Activated T-cell treated with anti-CD3 and anti-CD28 coated beads, Interleukin-2, amount 50 U/mL, for 72 hours (primary cell): ENCODE results near the gene FOXN3. TPM values are rescaled to one million over a fixed set of nuclear protein-coding genes. Genes with fewer than 3 reads are reported as not detected.
A peak's percentile ranks its signal among the peaks of the same experiment; 100 is the strongest.

ENCODE experiments used
- ATAC-seq, 2 donors: fragments of 150-1000 bp; cut with Tn5 transposase; replicated peaks in 1 of 2; 2 replicates each; pipeline ENCODE4 v1.10.0; 2021; ENCODE audit warnings: moderate library complexity in 2 of 2, mild to moderate bottlenecking in 1 of 2
- DNase-seq, 2 donors: peaks; one replicate each; pipeline ENCODE4 v3.0.0; 2021 to 2022; ENCODE audit warnings: mixed read lengths in 1 of 2
- H3K27ac Mint-ChIP-seq: one replicate; pipeline ENCODE4 v1.8.0; 2022; ENCODE audit warnings: mild to moderate bottlenecking, moderate library complexity, mixed read lengths
- H3K27me3 Mint-ChIP-seq: one replicate; pipeline ENCODE4 v1.8.0; 2022; ENCODE audit warnings: low read depth, mixed read lengths
- H3K36me3 Mint-ChIP-seq, 2 donors: one replicate each; pipeline ENCODE4 v1.8.0; 2022; ENCODE audit warnings: mixed read lengths in 2 of 2, mild to moderate bottlenecking in 1 of 2; ENCODE audit not compliant: insufficient read depth in 2 of 2
- H3K4me1 Mint-ChIP-seq: one replicate; pipeline ENCODE4 v1.8.0; 2022; ENCODE audit warnings: low read depth, mixed read lengths
- H3K4me3 Mint-ChIP-seq, 2 donors: one replicate each; pipeline ENCODE4 v1.8.0; 2022; ENCODE audit warnings: mild to moderate bottlenecking in 2 of 2, mixed read lengths in 2 of 2, moderate library complexity in 2 of 2
- H3K9me3 Mint-ChIP-seq, 2 donors: one replicate each; pipeline ENCODE4 v1.8.0; 2022; ENCODE audit warnings: mixed read lengths in 2 of 2
- total RNA-seq, 2 donors: library from RNA; stranded (reverse); gene quantifications; one replicate each; pipeline ENCODE4 v1.2.3, GENCODE V29; 2022

Gene FOXN3
- total RNA-seq, 2 donors from 2014 or later: 154 to 157 TPM

DNA sequence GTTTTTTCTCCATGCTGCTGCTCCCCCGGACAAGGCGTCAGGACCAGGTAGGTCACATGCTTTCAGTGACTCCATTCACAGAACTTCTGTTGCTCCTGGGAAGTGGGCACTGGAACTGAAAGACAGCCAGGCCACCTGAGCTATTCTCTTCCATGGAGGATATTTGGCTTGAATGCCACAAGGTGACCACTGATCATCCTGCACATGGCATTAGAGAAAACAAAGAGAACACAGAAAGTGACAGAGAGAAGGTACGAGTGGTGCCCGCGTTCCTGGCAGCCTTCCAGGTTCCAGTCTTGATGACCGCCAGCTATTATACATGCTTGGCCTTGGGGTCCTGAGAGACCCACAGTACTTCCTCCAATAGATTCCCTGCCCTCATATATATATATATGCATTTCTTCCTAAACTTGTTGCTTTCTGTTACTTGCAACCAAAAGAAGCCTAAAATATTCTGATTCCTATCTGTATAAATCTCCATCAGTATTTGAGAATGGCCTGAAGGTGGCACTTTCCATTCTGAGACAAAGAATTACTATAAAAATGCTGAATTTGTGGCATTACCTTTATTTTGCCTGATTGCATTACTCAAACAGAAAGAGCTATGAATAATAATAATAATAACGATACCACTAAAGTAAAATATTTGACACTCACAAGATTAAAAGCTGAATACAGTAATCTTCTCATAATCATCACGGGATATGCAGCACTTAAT is 174.9 kb downstream of the FOXN3 start:
- Mint-ChIP-seq H3K27me3 (no peaks in the 10 kb centered on the region), H3K4me1 (peaks cover 47% of the 10 kb centered on the region), H3K9me3 (no peaks in the 10 kb centered on the region), H3K36me3 (peaks cover 6% of the 10 kb centered on the region in 2 donors), H3K4me3 (no peak overlapping the region), H3K27ac (peak overlapping the region; percentile 6)
- DNase-seq (no peak), ATAC-seq (no peak)

DNA sequence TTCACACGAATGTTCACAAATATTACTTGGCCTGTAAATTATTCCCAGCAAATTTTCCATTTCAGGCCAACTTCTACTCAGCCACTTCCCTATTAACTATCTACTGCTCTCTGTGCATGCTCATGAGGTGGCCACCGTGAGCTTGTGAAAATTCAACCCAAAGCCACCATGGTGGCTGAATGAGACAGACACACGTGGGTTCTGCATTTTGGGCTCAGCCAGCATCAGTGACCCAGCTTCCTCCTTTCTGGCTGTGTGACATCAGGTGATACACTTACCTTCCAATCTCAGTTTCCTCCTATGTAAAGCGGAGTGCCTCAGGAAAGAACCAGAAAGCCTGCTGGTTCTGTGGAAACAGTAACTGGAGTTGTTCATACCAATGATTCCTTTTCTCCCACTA is 175.8 kb downstream of the FOXN3 start:
- peaks cover 41% of the 10 kb centered on the region for H3K4me1 Mint-ChIP-seq
- DNase-seq: no peak
- H3K9me3 Mint-ChIP-seq: peaks cover 0 to 2% of the 10 kb centered on the region in 2 donors
- H3K4me3 Mint-ChIP-seq: no peak overlapping the region
- no peak for ATAC-seq
- H3K27ac Mint-ChIP-seq: peak overlapping the region; percentile 54
- H3K27me3 Mint-ChIP-seq: no peaks in the 10 kb centered on the region
- peaks cover 3 to 6% of the 10 kb centered on the region in 2 donors for H3K36me3 Mint-ChIP-seq

DNA sequence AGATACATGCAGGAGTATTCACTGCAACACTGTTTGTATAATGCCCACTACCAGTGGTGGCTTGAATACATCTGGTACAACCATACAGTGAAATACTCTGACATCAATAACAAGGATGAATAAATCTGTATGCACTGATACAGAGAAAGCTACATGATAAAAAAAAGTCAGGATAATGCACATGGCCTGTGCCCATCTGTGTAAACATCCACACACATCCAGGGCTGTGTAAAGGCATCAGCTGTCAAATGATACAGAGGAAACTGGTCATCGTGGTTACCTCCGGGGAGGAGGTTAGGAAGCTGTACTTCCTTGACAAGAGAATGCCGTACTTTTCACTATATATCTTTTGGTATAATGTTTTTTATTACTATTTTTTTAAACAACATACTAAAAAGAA is 176.6 kb downstream of the FOXN3 start:
- Mint-ChIP-seq H3K4me3 (no peak overlapping the region), H3K4me1 (peaks cover 41% of the 10 kb centered on the region), H3K36me3 (peaks cover 6 to 8% of the 10 kb centered on the region in 2 donors), H3K9me3 (peaks cover 2 to 3% of the 10 kb centered on the region in 2 donors), H3K27me3 (no peaks in the 10 kb centered on the region), H3K27ac (no peak overlapping the region)
- DNase-seq: no peak
- ATAC-seq: peak in 1 of 2 donors; percentile 35

DNA sequence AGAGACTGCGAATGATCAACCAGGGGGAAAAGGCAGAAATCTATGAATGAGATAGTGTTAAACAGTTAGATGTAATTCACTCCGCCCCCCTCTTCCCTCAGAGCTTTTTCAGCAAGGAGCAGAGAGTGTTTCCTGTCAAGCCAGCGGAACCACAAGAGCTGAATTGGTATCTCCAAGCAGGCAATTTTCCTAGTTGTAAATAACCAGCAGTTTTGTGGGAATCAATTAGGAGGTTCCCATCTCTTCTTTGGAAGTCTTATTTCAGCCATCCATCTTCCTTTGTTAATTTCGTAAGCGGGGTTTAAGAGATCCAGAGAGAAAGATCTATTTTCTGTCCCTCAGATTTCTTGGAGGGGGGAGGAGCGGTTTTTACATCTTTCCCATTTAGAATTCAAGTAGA is 178.0 kb downstream of the FOXN3 start:
- no peak overlapping the region for H3K4me3 Mint-ChIP-seq
- H3K36me3 Mint-ChIP-seq: peaks cover 6 to 7% of the 10 kb centered on the region in 2 donors
- H3K27ac Mint-ChIP-seq: no peak overlapping the region
- no peaks in the 10 kb centered on the region for H3K27me3 Mint-ChIP-seq
- H3K9me3 Mint-ChIP-seq: peaks cover 2 to 3% of the 10 kb centered on the region in 2 donors
- H3K4me1 Mint-ChIP-seq: peaks cover 39% of the 10 kb centered on the region
- DNase-seq (no peak), ATAC-seq (no peak)

- Mint-ChIP-seq H3K27me3 (no peaks in the 10 kb centered on the region), H3K4me3 (no peak overlapping the region), H3K9me3 (peaks cover 2 to 3% of the 10 kb centered on the region in 2 donors), H3K27ac (no peak overlapping the region), H3K36me3 (peaks cover 6 to 8% of the 10 kb centered on the region in 2 donors), H3K4me1 (peaks cover 44% of the 10 kb centered on the region)
- ATAC-seq (no peak), DNase-seq (no peak)
Measured at GRCh38 chr14:89237921-89238529, 179.0 kb downstream of the FOXN3 start.

GRCh38 chr14:89236851-89237250 is 180.2 kb downstream of the FOXN3 start:
- DNase-seq (no peak), ATAC-seq (no peak)
- peaks cover 6 to 8% of the 10 kb centered on the region in 2 donors for H3K36me3 Mint-ChIP-seq
- H3K27me3 Mint-ChIP-seq: no peaks in the 10 kb centered on the region
- peaks cover 42% of the 10 kb centered on the region for H3K4me1 Mint-ChIP-seq
- peak overlapping the region; percentile 14 for H3K27ac Mint-ChIP-seq
- no peak overlapping the region for H3K4me3 Mint-ChIP-seq
- H3K9me3 Mint-ChIP-seq: peaks cover 2 to 3% of the 10 kb centered on the region in 2 donors

DNA sequence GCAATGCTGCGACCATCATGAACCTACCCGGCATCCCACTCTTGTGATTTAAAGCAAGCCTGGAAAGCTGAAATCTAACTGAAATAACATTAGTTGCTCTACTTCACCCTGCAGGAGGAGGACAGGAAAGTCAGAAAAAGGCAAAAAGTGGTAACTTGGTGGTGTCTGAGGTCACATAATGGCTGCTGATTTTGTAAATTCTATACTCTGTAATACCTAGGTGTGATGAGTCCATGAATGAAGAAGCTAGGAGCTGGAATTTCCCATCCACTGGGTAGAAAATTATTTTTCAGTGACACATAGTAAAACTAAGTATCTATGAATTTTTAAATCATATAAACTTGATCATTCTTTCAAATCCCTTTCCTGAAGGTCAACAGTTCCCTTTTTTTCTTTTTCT is 183.8 kb downstream of the FOXN3 start:
- Mint-ChIP-seq H3K36me3 (peaks cover 2 to 5% of the 10 kb centered on the region in 2 donors), H3K27me3 (no peaks in the 10 kb centered on the region), H3K4me3 (no peak overlapping the region), H3K4me1 (peaks cover 25% of the 10 kb centered on the region), H3K9me3 (peaks cover 2 to 3% of the 10 kb centered on the region in 2 donors), H3K27ac (peak overlapping the region; percentile 49)
- DNase-seq (no peak), ATAC-seq (no peak)

GRCh38 chr14:89232265-89233070 is 184.6 kb downstream of the FOXN3 start:
- DNase-seq: no peak
- H3K4me3 Mint-ChIP-seq: no peak overlapping the region
- H3K36me3 Mint-ChIP-seq: peaks cover 2 to 5% of the 10 kb centered on the region in 2 donors
- peaks cover 32% of the 10 kb centered on the region for H3K4me1 Mint-ChIP-seq
- no peak for ATAC-seq
- H3K27me3 Mint-ChIP-seq: no peaks in the 10 kb centered on the region
- no peak overlapping the region for H3K27ac Mint-ChIP-seq
- H3K9me3 Mint-ChIP-seq: peaks cover 2 to 3% of the 10 kb centered on the region in 2 donors

DNA sequence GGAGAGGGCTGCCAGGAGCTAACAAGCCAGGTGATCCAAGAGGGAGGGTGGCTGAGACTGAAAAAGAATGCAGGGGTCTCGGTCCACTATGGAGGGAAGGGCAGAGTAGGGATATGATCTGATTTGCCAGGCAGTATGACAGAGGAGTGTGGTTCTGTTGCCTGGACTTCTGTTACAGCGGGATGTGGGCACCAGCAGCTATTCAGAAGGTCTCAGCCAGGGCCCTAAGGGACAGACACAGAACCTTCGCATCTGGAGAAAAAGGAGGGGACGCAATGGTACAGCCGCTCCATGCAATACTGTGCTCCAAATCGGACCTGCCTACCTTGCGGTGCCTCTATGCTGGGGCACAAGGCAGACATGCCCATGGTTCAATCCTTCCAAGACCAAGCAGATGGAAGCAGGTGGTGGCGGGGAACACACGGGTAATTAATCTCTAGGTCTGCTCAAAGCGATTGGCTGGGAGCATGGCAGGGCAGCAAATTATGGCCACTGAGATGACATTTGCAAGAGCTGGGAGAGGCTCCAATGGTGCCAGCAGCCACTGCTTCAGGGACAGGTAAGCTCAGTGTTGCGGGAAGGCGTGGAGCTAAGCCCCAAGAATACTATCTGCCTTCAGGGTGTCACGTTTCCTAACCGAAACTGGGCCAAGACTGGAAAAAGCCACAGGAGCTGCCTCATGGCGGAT is 185.5 kb downstream of the FOXN3 start:
- ATAC-seq: no peak
- H3K9me3 Mint-ChIP-seq: peaks cover 0 to 3% of the 10 kb centered on the region in 2 donors
- no peaks in the 10 kb centered on the region for H3K27me3 Mint-ChIP-seq
- no peak overlapping the region for H3K27ac Mint-ChIP-seq
- DNase-seq: no peak
- H3K4me1 Mint-ChIP-seq: peaks cover 41% of the 10 kb centered on the region
- H3K36me3 Mint-ChIP-seq: peaks cover 2 to 5% of the 10 kb centered on the region in 2 donors
- H3K4me3 Mint-ChIP-seq: no peak overlapping the region

GRCh38 chr14:89228921-89229639 is 188.0 kb downstream of the FOXN3 start:
- no peaks in the 10 kb centered on the region for H3K9me3 Mint-ChIP-seq
- H3K4me1 Mint-ChIP-seq: peaks cover 48% of the 10 kb centered on the region
- no peak for DNase-seq
- no peaks in the 10 kb centered on the region for H3K27me3 Mint-ChIP-seq
- H3K27ac Mint-ChIP-seq: no peak overlapping the region
- ATAC-seq: no peak
- peaks cover 0 to 1% of the 10 kb centered on the region in 2 donors for H3K36me3 Mint-ChIP-seq
- H3K4me3 Mint-ChIP-seq: no peak overlapping the region

- peak; percentile 60 to 73 for ATAC-seq
- no peaks in the 10 kb centered on the region for H3K9me3 Mint-ChIP-seq
- H3K4me3 Mint-ChIP-seq: peak overlapping the region in 1 of 2 donors; percentile 42
- peak in 1 of 2 donors; percentile 12 for DNase-seq
- H3K4me1 Mint-ChIP-seq: peaks cover 33% of the 10 kb centered on the region
- H3K36me3 Mint-ChIP-seq: no peaks in the 10 kb centered on the region
- H3K27ac Mint-ChIP-seq: peak overlapping the region; percentile 51
- H3K27me3 Mint-ChIP-seq: no peaks in the 10 kb centered on the region
Measured at GRCh38 chr14:89227496-89227836, 189.6 kb downstream of the FOXN3 start.

- H3K4me1 Mint-ChIP-seq: peaks cover 38% of the 10 kb centered on the region
- no peak overlapping the region for H3K4me3 Mint-ChIP-seq
- H3K27ac Mint-ChIP-seq: peak overlapping the region; percentile 51
- H3K9me3 Mint-ChIP-seq: no peaks in the 10 kb centered on the region
- H3K36me3 Mint-ChIP-seq: no peaks in the 10 kb centered on the region
- ATAC-seq (no peak), DNase-seq (no peak)
- H3K27me3 Mint-ChIP-seq: no peaks in the 10 kb centered on the region
Measured at GRCh38 chr14:89226801-89227495, 190.1 kb downstream of the FOXN3 start.
